SK-N-SH (cell line): ENCODE data around the gene HEXIM1. TPM values are rescaled to one million over a fixed set of nuclear protein-coding genes. Genes with fewer than 3 reads are reported as not detected.

Experiments used
- CTCF ChIA-PET: fragments of 300-600, 350-600 bp; formaldehyde crosslinking; extraction: SDS; loops from one replicate; lab custom pipeline; 2021; lab: Yijun Ruan, JAX
- POLR2A ChIA-PET: fragments of 350-600 bp; sonication (Branson Sonifier 250); formaldehyde crosslinking; extraction: SDS; loops from one replicate; lab custom pipeline; 2020; ENCODE audit warnings: antibody characterized with exemption, inconsistent platforms; lab: Yijun Ruan, JAX
- DNase-seq: peaks from one replicate; pipeline ENCODE4 v3.0.0; 2012
- H2AFZ ChIP-seq: fragments of 200-600 bp; sonication (generic); 2 replicates; pipeline ENCODE4 v1.8.1; 2016; ENCODE audit warnings: antibody characterized with exemption, mild to moderate bottlenecking, low read depth
- H3F3A ChIP-seq: fragments of 200-600 bp; sonication (generic); replicated peaks from 2 replicates; pipeline ENCODE3; 2016; ENCODE audit warnings: antibody characterized with exemption, mild to moderate bottlenecking; ENCODE audit not compliant: insufficient read depth
- H3K27ac ChIP-seq, 2 experiments: fragments of 200-500 bp in 1 of 2; fragments of 200-600 bp in 1 of 2; sonication (Bioruptor generic) in 1 of 2; sonication (generic), shearing (Covaris generic) in 1 of 2; 2 replicates each; pipeline versions ENCODE4 v1.5.1 to v1.6.1; 2014 to 2016; ENCODE audit warnings: low read depth in 2 of 2, inconsistent platforms in 1 of 2, low read length in 1 of 2, mild to moderate bottlenecking in 1 of 2, mixed read lengths in 1 of 2
- H3K27me3 ChIP-seq: fragments of 200-600 bp; sonication (generic), shearing (Covaris generic); 2 replicates; pipeline ENCODE4 v1.6.1; 2016; ENCODE audit warnings: mixed run types; ENCODE audit not compliant: insufficient read depth
- H3K36me3 ChIP-seq, 2 experiments: fragments of 200-500 bp in 1 of 2; fragments of 200-600 bp in 1 of 2; sonication (Bioruptor generic) in 1 of 2; sonication (generic) in 1 of 2; replicated peaks in 1 of 2; 2 replicates each; pipeline versions ENCODE3 to v1.5.1; 2014 to 2016; ENCODE audit warnings: low read length in 1 of 2, mild to moderate bottlenecking in 1 of 2; ENCODE audit not compliant: insufficient read depth in 2 of 2, control insufficient read depth in 1 of 2
- H3K4me1 ChIP-seq, 2 experiments: fragments of 200-500 bp in 1 of 2; fragments of 200-600 bp in 1 of 2; sonication (Bioruptor generic) in 1 of 2; sonication (generic), shearing (Covaris generic) in 1 of 2; 2 replicates each; pipeline versions ENCODE4 v1.5.1 to v1.6.1; 2014 to 2016; ENCODE audit warnings: low read depth in 1 of 2, low read length in 1 of 2, mixed run types in 1 of 2; ENCODE audit not compliant: insufficient read depth in 2 of 2, control insufficient read depth in 1 of 2
- H3K4me2 ChIP-seq: fragments of 200-600 bp; sonication (generic), shearing (Covaris generic); 2 replicates; pipeline ENCODE4 v1.6.1; 2017; ENCODE audit warnings: mixed run types
- H3K4me3 ChIP-seq, 2 experiments: fragments of 200-500 bp in 1 of 2; fragments of 200-600 bp in 1 of 2; sonication (Bioruptor generic) in 1 of 2; sonication (generic), shearing (Covaris generic) in 1 of 2; 2 replicates each; pipeline versions ENCODE4 v1.5.1 to v1.8.1; 2014 to 2016; ENCODE audit warnings: low read depth in 2 of 2, inconsistent platforms in 1 of 2, low read length in 1 of 2, mild to moderate bottlenecking in 1 of 2, mixed read lengths in 1 of 2, moderate library complexity in 1 of 2
- H3K79me2 ChIP-seq: fragments of 200-600 bp; sonication (generic); 2 replicates; pipeline ENCODE4 v1.8.1; 2017; ENCODE audit warnings: mild to moderate bottlenecking; ENCODE audit not compliant: insufficient read depth
- H3K9ac ChIP-seq: fragments of 200-600 bp; sonication (generic); 2 replicates; pipeline ENCODE4 v1.6.1; 2017; ENCODE audit warnings: mixed run types
- H3K9me2 ChIP-seq: fragments of 200-600 bp; sonication (generic); 2 replicates; pipeline ENCODE4 v1.6.1; 2017; ENCODE audit warnings: mixed run types
- H3K9me3 ChIP-seq: fragments of 200-600 bp; sonication (generic); 2 replicates; pipeline ENCODE4 v1.6.1; 2017; ENCODE audit warnings: mixed run types, mild to moderate bottlenecking, moderate library complexity
- H4K20me1 ChIP-seq: fragments of 200-600 bp; sonication (generic); 2 replicates; pipeline ENCODE4 v1.6.1; 2017; ENCODE audit warnings: mild to moderate bottlenecking, mixed run types; ENCODE audit not compliant: insufficient read depth
- CHD2 ChIP-seq: fragments of 150-350 bp; IDR thresholded peaks from 2 replicates; pipeline ENCODE4 v1.6.1; 2018; ENCODE audit warnings: low read length; ENCODE audit not compliant: partially characterized antibody
- EP300 ChIP-seq, 2 experiments: IDR thresholded peaks; 2 replicates each; pipeline versions ENCODE4 v1.4.0 to v1.6.1; 2012; ENCODE audit warnings: borderline replicate concordance in 1 of 2, low read depth in 1 of 2, low read length in 1 of 2
- FOXM1 ChIP-seq: IDR thresholded peaks from 2 replicates; pipeline ENCODE4 v1.4.0; 2012; ENCODE audit warnings: low read depth, mild to moderate bottlenecking
- POLR2AphosphoS5 ChIP-seq: IDR thresholded peaks from 2 replicates; pipeline ENCODE4 v1.6.1; 2012; ENCODE audit warnings: low read depth, low read length
- RXRA ChIP-seq: IDR thresholded peaks from 2 replicates; pipeline ENCODE4 v1.4.0; 2012; ENCODE audit warnings: low read depth, mild to moderate bottlenecking, borderline replicate concordance
- SIN3A ChIP-seq: IDR thresholded peaks from 2 replicates; pipeline ENCODE4 v1.6.1; 2012; ENCODE audit warnings: low read depth, mild to moderate bottlenecking, low read length, moderate library complexity, borderline replicate concordance
- TEAD4 ChIP-seq: IDR thresholded peaks from 2 replicates; pipeline ENCODE4 v1.4.0; 2012; ENCODE audit warnings: mild to moderate bottlenecking, borderline replicate concordance; ENCODE audit not compliant: insufficient read depth
- ZBTB33 ChIP-seq: IDR thresholded peaks from 2 replicates; pipeline ENCODE4 v1.4.0; 2012; ENCODE audit warnings: low read depth, borderline replicate concordance
- WGBS: methylation state at CpG from one replicate; pipeline ENCODE4 v1.1.6; 2017; ENCODE audit warnings: low lambda C conversion rate; 5-methylcytosine and 5-hydroxymethylcytosine counted together
- polyA plus RNA-seq, 3 experiments: library from polyadenylated mRNA; depleted of rRNA; stranded (reverse); fragments of >200 nt; gene quantifications; 2 replicates each; pipeline ENCODE4 v1.2.3, GENCODE V29; 2012
- TF ChIP-seq, protein P1 (sequence below): IDR thresholded peaks from 2 replicates; pipeline ENCODE4; 2012
- TF ChIP-seq, protein P2 (sequence below): fragments of 200-600 bp; sonication (generic); IDR thresholded peaks from 2 replicates; pipeline ENCODE4 v1.6.1; 2017; ENCODE audit warnings: antibody characterized with exemption, mild to moderate bottlenecking, moderate library complexity

HEXIM1 gene
- polyA plus RNA-seq, 1 of the 3 experiments (the other 2 are of a cell fraction): 20.7 TPM

GRCh38 chr17:45106096-45106495, 42.2 kb upstream of the HEXIM1 start (continued):
- TF ChIP-seq ZBTB33: no peak
- TF ChIP-seq, protein P1, sequence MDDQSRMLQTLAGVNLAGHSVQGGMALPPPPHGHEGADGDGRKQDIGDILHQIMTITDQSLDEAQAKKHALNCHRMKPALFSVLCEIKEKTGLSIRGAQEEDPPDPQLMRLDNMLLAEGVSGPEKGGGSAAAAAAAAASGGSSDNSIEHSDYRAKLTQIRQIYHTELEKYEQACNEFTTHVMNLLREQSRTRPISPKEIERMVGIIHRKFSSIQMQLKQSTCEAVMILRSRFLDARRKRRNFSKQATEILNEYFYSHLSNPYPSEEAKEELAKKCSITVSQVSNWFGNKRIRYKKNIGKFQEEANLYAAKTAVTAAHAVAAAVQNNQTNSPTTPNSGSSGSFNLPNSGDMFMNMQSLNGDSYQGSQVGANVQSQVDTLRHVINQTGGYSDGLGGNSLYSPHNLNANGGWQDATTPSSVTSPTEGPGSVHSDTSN: no peak

DNA sequence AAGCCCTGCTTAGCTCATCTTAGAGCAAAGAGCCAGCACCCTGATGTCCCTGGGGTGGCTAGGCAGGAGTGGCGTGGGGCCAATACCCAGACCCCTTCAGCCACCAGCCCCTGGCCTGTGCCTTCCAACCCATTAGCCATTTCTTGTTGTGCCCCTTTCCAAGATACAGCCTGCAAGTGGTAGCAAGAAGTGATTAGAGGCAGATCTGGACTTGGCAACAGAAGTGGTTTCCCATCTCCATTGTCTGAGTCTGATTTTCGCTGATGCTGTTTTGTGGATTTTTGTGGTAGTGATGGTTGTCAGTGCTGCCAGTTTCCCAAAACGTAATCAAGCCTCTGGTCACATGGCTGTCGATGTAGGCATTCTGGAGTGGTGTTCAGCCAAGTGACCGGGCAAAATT, 41.7 kb upstream of the HEXIM1 start:
- no peak overlapping the region for H3K4me2 ChIP-seq
- peaks cover 0 to 2% of the 10 kb centered on the region in 2 experiments; a peak in 1 of 4 replicates for H3K4me1 ChIP-seq
- no peaks in the 10 kb centered on the region for H3K9me2 ChIP-seq
- H3K79me2 ChIP-seq: no peaks in the 10 kb centered on the region
- TF ChIP-seq RXRA (no peak), CHD2 (no peak), SIN3A (no peak), TEAD4 (no peak), EP300 (IDR thresholded peaks at IDR 0.05; ENCODE audit: borderline replicate concordance in 1 of 2, low read depth in 1 of 2, low read length in 1 of 2) (no peak), POLR2AphosphoS5 (no peak; the same call in 1 of the 2 replicates), FOXM1 (no peak), ZBTB33 (no peak)
- TF ChIP-seq, protein P1: no peak
- TF ChIP-seq, protein P2, sequence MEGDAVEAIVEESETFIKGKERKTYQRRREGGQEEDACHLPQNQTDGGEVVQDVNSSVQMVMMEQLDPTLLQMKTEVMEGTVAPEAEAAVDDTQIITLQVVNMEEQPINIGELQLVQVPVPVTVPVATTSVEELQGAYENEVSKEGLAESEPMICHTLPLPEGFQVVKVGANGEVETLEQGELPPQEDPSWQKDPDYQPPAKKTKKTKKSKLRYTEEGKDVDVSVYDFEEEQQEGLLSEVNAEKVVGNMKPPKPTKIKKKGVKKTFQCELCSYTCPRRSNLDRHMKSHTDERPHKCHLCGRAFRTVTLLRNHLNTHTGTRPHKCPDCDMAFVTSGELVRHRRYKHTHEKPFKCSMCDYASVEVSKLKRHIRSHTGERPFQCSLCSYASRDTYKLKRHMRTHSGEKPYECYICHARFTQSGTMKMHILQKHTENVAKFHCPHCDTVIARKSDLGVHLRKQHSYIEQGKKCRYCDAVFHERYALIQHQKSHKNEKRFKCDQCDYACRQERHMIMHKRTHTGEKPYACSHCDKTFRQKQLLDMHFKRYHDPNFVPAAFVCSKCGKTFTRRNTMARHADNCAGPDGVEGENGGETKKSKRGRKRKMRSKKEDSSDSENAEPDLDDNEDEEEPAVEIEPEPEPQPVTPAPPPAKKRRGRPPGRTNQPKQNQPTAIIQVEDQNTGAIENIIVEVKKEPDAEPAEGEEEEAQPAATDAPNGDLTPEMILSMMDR: no peak
- ChIA-PET CTCF (interaction anchor here (1.2 to 5.5 kb wide), 5 partner anchors 8 to 86 kb away, joined by 3 to 46 read pairs (median 28); partner anchors contain the start of genes ACBD4 and PLCD3), POLR2A (no interaction called here)
- H3K9me3 ChIP-seq: no peaks in the 10 kb centered on the region
- 96% methylated on average over 5 of the region's 5 CpGs for WGBS
- no peak overlapping the region for H3K4me3 ChIP-seq
- no peaks in the 10 kb centered on the region for H3K27me3 ChIP-seq
- H3K9ac ChIP-seq: no peak overlapping the region
- no peak overlapping the region for H2AFZ ChIP-seq
- no peak overlapping the region; a peak in 1 of 4 replicates for H3K27ac ChIP-seq
- peaks cover 5% of the 10 kb centered on the region for H3F3A ChIP-seq
- no peaks in the 10 kb centered on the region for H4K20me1 ChIP-seq
- peaks cover 19 to 69% of the 10 kb centered on the region in 2 experiments for H3K36me3 ChIP-seq
- DNase-seq: no peak
